ENCODE results near the gene ITPRID2.
"Not testable (repeated sequence)": the region's sequence is repeated elsewhere in the genome, so short reads cannot be mapped to it uniquely, and the experiment has no call there.

The ITPRID2 gene

GRCh38 chr2:181916726-181917718 lies 25.5 kb downstream of the ITPRID2 start:
- DNase-seq (ENCODE audit: low spot score), result no peak

DNA sequence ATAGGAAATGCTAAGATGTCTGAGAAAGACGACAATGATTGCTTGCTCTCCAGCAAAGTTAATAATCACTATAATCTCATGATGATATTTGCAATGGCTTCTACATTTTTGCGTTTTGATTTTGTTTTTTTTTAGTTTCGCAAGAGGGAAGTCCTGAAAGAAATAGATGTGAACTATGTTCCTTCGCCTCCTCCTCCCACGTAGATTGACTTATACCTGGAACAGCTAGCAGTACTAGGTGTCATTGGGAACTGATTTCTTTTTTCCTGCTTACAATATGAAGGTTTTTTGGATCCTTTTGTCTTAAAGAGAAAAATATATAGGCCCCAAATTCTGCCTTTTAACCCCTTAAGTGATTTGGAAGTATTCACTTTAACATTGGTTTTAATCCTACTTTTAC lies 26.7 kb downstream of the ITPRID2 start:
- DNase-seq (ENCODE audit: low spot score), result no peak

- no peak for DNase-seq (ENCODE audit: low spot score)
Observed at GRCh38 chr2:181923121-181923520, 31.6 kb downstream of the ITPRID2 start.

- DNase-seq (ENCODE audit: low spot score), result no peak
Observed at GRCh38 chr2:181924336-181924735, 32.8 kb downstream of the ITPRID2 start.

DNA sequence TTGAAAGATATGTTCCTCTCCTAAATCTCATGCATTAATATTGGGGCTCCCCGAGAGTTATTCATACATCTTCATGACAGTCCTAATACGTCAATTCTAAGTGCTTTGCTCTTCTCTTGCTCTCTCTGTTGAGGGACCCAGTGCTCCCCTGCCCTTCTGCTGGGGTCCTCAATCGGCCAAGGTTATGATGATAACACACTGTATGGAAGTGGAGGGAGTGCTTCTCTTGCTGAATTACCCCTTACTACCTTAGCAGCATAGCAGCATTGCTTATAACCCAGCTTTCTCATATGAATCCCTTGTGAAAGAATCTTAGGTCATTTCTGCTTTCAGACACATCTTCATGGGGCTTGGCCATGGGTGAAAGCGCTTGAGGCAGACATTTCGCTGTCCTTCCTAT lies 43.2 kb downstream of the ITPRID2 start:
- DNase-seq (ENCODE audit: low spot score), result no peak

DNA sequence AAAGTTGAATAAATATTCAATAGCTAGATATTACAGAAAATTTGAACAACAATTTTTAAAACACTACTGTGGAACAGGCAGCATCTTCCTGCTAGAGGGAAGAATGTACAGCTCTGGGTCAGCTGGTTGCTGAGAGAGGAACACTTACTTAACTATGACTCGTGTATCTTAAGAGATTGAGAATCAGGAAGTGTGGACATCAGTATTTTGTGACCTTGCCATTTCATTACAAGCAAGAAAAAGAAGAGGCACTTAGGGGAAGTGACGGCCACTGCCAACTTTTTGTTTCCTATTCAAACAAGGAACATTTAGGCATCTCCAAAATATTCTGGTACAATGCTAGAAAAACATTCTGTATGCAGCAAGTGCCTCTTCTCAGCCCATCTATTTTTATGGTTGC lies 45.9 kb downstream of the ITPRID2 start:
- no peak for DNase-seq (ENCODE audit: low spot score)

GRCh38 chr2:181943411-181944124 lies 52.0 kb downstream of the ITPRID2 start:
- no peak for DNase-seq (ENCODE audit: low spot score)

- no peak for DNase-seq (ENCODE audit: low spot score)
Observed at GRCh38 chr2:181944164-181944913, 52.8 kb downstream of the ITPRID2 start.

- DNase-seq (ENCODE audit: low spot score), result no peak
Observed at GRCh38 chr2:181944914-181945291, 53.4 kb downstream of the ITPRID2 start.

GRCh38 chr2:181946444-181947127 lies 55.1 kb downstream of the ITPRID2 start:
- no peak for DNase-seq (ENCODE audit: low spot score)

DNA sequence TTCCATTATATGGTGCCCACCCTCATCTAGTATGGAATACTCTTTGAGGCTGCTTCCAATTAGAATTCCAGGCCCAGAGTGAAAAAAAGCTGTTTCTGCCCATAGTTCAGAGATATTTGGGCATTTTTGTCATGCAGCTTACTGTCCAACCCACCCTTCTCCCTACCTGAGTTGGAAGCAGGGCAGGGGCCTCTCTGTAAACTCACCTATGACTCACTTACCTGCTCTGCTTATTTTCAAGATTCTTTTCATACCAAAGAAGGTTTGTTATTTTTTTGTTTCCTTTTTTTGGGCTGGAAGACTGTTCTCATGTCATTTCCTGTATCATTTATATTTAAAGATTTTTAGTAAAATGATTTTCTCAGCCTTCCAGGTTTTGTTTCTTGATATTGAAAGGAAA lies 55.7 kb downstream of the ITPRID2 start:
- DNase-seq (ENCODE audit: low spot score), result no peak

DNA sequence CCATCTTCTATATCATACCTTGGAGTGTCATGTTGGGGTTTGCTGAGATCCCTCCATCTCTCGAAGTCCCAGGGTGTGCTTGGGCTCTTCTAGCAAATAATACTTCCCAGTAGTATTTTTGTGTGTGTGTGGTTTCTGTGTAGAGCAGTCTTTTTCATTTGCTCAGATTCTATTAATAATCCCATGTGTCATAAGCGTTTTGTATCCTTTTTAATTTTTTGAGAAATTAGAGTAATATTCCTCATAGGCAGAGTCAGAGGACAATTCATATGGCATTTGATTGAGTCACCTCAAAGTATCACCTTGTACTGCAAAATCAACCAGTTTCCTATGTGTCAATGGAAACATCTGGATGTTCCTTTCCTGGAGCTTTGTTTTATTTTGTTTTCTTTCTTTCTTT lies 56.7 kb downstream of the ITPRID2 start:
- DNase-seq (ENCODE audit: low spot score), result no peak

DNA sequence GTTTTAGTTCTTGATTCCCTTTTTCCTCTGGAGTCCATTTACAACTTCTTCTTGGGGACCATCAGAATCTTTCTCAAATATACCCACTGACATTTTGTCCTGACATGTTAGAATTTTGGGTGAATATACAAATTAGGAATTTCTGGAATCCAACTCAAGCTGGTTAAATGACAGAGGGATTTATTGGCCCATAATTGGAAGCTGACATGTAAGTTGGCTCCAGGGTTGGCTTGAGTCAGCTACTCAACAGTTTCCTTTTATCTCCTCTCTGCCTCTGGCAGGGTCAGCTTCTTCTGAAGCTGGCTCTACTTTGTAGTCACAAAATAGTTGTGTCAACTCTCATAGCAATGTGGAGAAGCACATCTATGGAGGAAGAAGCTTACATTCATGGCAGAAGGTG lies 57.5 kb downstream of the ITPRID2 start:
- DNase-seq (ENCODE audit: low spot score), result no peak

DNA sequence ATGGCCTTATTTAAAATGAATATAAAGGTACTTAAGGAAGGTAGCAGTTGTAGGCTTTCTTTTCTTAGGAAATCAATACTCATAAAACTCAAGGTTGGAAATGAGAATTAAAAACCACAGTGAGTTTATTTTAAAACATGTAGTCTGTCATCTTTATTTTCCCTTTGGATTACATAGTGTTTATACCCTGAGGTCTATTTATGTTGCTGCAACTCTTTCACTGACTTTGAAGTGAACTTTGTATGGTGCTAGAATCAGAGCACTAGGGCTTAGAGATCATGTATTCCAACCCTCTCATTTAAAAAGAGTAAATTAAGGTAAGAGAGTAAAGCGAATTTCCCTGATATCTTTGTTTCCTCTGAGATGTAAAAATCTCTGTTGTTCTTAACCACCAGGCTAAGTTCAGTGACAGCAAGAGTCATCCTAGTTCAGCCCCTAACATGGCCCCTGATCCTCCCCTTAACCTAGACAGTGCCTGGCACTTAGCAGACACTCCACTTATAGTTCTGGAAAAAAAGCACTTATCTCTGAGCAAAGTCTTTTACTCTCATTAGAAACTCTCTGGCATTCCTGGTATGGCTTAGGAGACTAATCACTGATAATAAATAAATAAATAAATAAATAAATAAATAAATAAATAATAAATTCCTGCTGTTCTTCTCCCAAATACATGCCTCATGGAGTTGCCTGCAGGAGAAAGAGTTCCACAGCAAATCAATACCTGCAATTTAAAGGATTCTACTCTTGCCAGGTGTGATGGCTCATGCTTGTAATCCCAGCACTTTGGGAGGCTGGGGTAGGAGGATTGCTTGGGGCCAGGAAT lies 61.1 kb downstream of the ITPRID2 start:
- no peak for DNase-seq (ENCODE audit: low spot score)

- peak; percentile 69 for DNase-seq (ENCODE audit: low spot score)
Observed at GRCh38 chr2:181953881-181954537, 62.5 kb downstream of the ITPRID2 start.

DNA sequence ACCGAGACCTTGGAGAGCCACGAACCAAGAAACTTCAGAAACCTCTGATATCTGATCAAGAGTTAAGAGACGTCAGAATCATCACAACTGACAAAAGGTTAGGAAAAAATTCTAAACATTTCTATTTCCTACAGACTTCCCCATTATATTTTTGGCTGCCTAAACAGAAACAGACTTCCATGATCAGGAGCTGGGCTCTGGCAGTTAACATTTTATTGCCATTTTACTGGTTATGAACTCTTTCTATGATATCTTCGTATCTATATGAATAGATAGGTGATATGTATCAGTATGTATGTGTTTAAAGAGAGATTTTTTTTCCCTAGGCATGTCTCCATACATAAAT lies 63.0 kb downstream of the ITPRID2 start:
- no peak for DNase-seq (ENCODE audit: low spot score)

DNA sequence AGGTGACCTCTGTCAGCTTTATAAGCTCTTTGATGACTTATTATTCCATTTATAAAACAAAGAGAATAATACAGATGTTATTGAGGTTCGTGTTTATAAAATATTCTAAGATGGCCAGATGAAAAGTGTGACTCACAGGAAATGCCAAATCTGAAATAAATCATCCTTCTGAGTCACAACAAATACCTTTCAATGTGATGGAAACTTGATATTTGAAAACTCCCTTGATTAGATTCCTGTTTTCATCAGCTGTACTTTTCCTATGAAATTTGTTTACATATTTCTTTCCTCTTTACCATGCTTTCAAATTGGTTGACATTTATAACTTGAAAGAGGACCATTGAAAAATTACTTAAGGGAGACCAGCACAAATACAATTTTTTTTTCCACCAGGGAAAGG lies 63.5 kb downstream of the ITPRID2 start:
- DNase-seq (ENCODE audit: low spot score), result no peak

DNA sequence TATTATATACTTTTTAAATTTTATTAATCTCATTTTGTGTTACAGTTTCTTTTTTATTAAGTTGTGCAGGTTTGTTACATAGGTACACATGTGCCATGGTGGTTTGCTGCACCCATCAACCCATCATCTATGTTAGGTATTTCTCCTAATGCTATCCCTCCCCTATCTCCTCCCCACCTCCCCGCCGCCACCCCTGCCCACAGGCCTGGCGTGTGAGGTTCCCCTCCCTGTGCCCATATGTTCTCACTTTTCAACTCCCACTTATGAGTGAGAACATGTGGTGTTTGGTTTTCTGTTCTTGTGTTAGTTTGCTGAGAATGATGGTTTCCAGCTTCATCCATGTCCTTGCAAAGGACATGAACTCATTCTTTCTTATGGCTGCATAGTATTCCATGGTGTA lies 64.3 kb downstream of the ITPRID2 start:
- DNase-seq (ENCODE audit: low spot score), result not testable (repeated sequence)

DNA sequence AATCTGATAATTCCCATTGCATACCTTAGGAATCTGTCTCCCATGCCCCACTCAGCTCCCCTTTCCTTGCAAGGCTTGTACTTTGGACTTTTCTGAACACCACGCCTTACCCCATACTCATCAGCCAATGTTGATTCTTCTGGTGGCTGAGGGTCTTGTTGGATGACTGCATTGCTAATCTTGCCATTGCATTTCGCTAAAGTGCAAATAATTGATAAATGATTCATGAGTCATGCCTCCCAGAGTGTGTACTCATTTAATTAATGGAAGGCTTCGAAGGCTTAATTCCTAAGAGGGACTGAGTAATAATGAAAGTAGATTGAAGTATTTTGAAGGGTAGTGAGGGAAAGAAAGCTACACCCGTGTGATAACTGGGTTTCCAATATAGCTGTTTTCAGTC lies 66.1 kb downstream of the ITPRID2 start:
- no peak for DNase-seq (ENCODE audit: low spot score)

GRCh38 chr2:181958726-181959125 lies 67.2 kb downstream of the ITPRID2 start:
- no peak for DNase-seq (ENCODE audit: low spot score)

DNA sequence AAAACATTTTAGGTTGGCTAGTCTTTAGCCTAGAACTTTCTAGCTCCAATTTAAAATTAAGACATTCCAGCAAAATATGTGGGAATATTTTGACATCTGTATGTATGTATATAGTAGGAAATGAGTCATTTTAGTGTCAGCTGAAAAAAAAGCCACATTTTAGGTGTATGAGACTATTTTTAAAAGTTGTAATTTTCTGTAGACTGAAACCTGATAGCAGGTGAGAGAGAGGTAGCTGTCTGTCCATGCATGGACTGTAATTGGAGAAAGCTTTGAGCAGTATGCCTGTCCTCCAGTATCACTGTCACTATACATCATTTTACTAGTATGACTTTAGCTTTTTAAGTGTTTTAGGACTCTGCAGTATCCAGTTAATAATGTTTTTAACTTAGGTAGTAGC lies 68.0 kb downstream of the ITPRID2 start:
- DNase-seq (ENCODE audit: low spot score), result no peak
